Activated B cell treated with CpG ODN at 0.5 μM for 24 hours (primary cell): ENCODE measurements around the gene AKT3. TPM values are rescaled to one million over a fixed set of nuclear protein-coding genes. Genes with fewer than 3 reads are reported as not detected.

Source experiments
- ATAC-seq: fragments of 200-7000 bp; cut with Tn5 transposase; one replicate; pipeline ENCODE4 v1.10.0; 2021; ENCODE audit warnings: low read depth, mild to moderate bottlenecking, moderate library complexity
- CTCF ChIA-PET: fragments of 350-600 bp; sonication (Branson Sonifier 250); formaldehyde crosslinking; loops from one replicate; lab custom pipeline; 2021; ENCODE audit warnings: antibody characterized with exemption; lab: Charles Lee
- POLR2A ChIA-PET: fragments of 350-600 bp; sonication (Branson Sonifier 250); formaldehyde crosslinking; loops from one replicate; lab custom pipeline; 2021; ENCODE audit warnings: antibody characterized with exemption; lab: Charles Lee
- DNase-seq: peaks from one replicate; pipeline ENCODE4 v3.0.0; 2022
- H3K27ac Mint-ChIP-seq: one replicate; pipeline ENCODE4 v1.8.0; 2020; ENCODE audit warnings: mixed read lengths
- H3K27me3 Mint-ChIP-seq: one replicate; pipeline ENCODE4 v1.8.0; 2021; ENCODE audit warnings: mixed read lengths
- H3K36me3 Mint-ChIP-seq: one replicate; pipeline ENCODE4 v1.8.0; 2021; ENCODE audit warnings: low read depth, mixed read lengths
- H3K4me1 Mint-ChIP-seq: one replicate; pipeline ENCODE4 v1.8.0; 2021; ENCODE audit warnings: mixed read lengths
- H3K4me3 Mint-ChIP-seq: one replicate; pipeline ENCODE4 v1.8.0; 2020; ENCODE audit warnings: mild to moderate bottlenecking, mixed read lengths
- H3K9me3 Mint-ChIP-seq: one replicate; pipeline ENCODE4 v1.8.0; 2020; ENCODE audit warnings: mixed read lengths
- CTCF ChIP-seq: fragments of 200-600 bp; IDR thresholded peaks from one replicate; pipeline ENCODE4 v1.8.0; 2022; ENCODE audit warnings: antibody characterized with exemption, mild to moderate bottlenecking
- intact Hi-C: fragments of 100-400 bp; cut with micrococcal nuclease; formaldehyde crosslinking; loops from one replicate; pipeline ENCODE4 v1.15.1; 2024
- total RNA-seq: library from RNA; stranded (reverse); gene quantifications from 2 replicates; pipeline ENCODE4 v1.2.3, GENCODE V29; 2022

The AKT3 gene
- total RNA-seq, 1 donor from 2014 or later, result 63.3 TPM

- no peak for TF ChIP-seq CTCF
- ChIA-PET CTCF (no interaction called here), POLR2A (no interaction called here)
- H3K27ac Mint-ChIP-seq, result no peak overlapping the region
- no peak overlapping the region for H3K4me3 Mint-ChIP-seq
- no peaks in the 10 kb centered on the region for H3K27me3 Mint-ChIP-seq
- peaks cover 61% of the 10 kb centered on the region for H3K36me3 Mint-ChIP-seq
- DNase-seq (no peak), ATAC-seq (no peak)
- H3K4me1 Mint-ChIP-seq, result no peaks in the 10 kb centered on the region
- intact Hi-C loops, result no loop called here
- H3K9me3 Mint-ChIP-seq, result peaks cover 36% of the 10 kb centered on the region
These were observed 270.0 kb downstream of the AKT3 start for GRCh38 chr1:243580072-243580471.

- no peaks in the 10 kb centered on the region for H3K27me3 Mint-ChIP-seq
- H3K36me3 Mint-ChIP-seq, result peaks cover 53% of the 10 kb centered on the region
- H3K9me3 Mint-ChIP-seq, result peaks cover 10% of the 10 kb centered on the region
- POLR2A ChIA-PET, result no interaction called here
- ATAC-seq (no peak), DNase-seq (no peak)
- no peak overlapping the region for H3K4me3 Mint-ChIP-seq
- CTCF ChIA-PET, result no interaction called here
- H3K27ac Mint-ChIP-seq, result no peak overlapping the region
- no peaks in the 10 kb centered on the region for H3K4me1 Mint-ChIP-seq
- intact Hi-C loops, result no loop called here
- TF ChIP-seq CTCF, result no peak
These were observed 275.0 kb downstream of the AKT3 start for GRCh38 chr1:243575070-243575469.

GRCh38 chr1:243572940-243573339 is 277.1 kb downstream of the AKT3 start:
- H3K9me3 Mint-ChIP-seq, result peaks cover 10% of the 10 kb centered on the region
- DNase-seq (no peak), ATAC-seq (no peak)
- no peak overlapping the region for H3K4me3 Mint-ChIP-seq
- no peaks in the 10 kb centered on the region for H3K27me3 Mint-ChIP-seq
- no peak for TF ChIP-seq CTCF
- ChIA-PET CTCF (no interaction called here), POLR2A (no interaction called here)
- H3K27ac Mint-ChIP-seq, result no peak overlapping the region
- intact Hi-C loops, result no loop called here
- no peaks in the 10 kb centered on the region for H3K4me1 Mint-ChIP-seq
- H3K36me3 Mint-ChIP-seq, result peaks cover 49% of the 10 kb centered on the region

- POLR2A ChIA-PET, result no interaction called here
- Mint-ChIP-seq H3K27ac (no peak overlapping the region), H3K4me1 (peaks cover 2% of the 10 kb centered on the region), H3K36me3 (peaks cover 51% of the 10 kb centered on the region), H3K4me3 (no peak overlapping the region), H3K27me3 (no peaks in the 10 kb centered on the region), H3K9me3 (no peaks in the 10 kb centered on the region)
- TF ChIP-seq CTCF, result no peak
- ATAC-seq, result no peak
- intact Hi-C loops, result no loop called here
- DNase-seq, result no peak
- CTCF ChIA-PET, result no interaction called here
These were observed 281.2 kb downstream of the AKT3 start for GRCh38 chr1:243568793-243569192.

- POLR2A ChIA-PET, result no interaction called here
- H3K27me3 Mint-ChIP-seq, result no peaks in the 10 kb centered on the region
- CTCF ChIA-PET, result no interaction called here
- intact Hi-C loops, result no loop called here
- DNase-seq, result no peak
- no peak overlapping the region for H3K27ac Mint-ChIP-seq
- no peak for TF ChIP-seq CTCF
- peaks cover 4% of the 10 kb centered on the region for H3K9me3 Mint-ChIP-seq
- no peak overlapping the region for H3K4me3 Mint-ChIP-seq
- H3K4me1 Mint-ChIP-seq, result peaks cover 2% of the 10 kb centered on the region
- no peak for ATAC-seq
- peaks cover 45% of the 10 kb centered on the region for H3K36me3 Mint-ChIP-seq
These were observed 285.2 kb downstream of the AKT3 start for GRCh38 chr1:243564814-243565213.
